ENCODE data around the gene ARMC9.
"Not testable (repeated sequence)": the region's sequence is repeated elsewhere in the genome, so short reads cannot be mapped to it uniquely, and the experiment has no call there.

The ARMC9 gene

GRCh38 chr2:231184319-231184718 lies 14.1 kb upstream of the ARMC9 start:
- DNase-seq: no peak

DNA sequence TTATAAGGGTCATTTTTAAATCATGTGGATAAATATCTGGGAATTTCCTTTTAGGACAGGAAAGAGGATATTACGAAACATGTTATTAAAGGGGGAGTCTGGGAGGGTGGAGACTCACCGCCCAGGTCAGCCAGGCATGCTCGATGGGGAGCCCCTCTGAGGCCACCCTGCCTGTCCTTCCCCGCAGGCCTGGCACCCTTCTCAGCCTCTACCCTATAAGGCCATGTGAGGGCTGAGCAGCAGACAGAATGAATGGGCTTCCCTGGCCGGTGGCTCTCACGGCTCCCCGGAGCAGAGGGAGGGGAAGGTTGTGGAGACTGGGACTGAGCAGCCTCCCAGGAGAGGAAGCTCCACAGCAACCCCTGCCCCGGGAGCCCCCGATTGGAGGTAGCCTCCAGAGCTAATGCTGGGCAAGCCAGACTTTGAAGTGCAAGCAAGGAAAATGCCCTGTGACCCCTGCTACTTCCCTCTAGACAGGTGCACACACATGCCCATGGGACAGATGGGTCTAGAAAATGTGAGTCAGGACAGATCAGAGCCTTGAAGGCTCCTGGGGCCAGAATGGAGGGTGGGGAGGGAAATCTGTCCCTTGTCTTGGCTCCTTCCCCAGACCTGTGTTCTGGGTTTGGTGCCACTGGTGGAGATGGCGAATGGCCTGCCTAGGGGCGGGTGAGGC lies 13.2 kb upstream of the ARMC9 start:
- no peak for DNase-seq

GRCh38 chr2:231185886-231186285 lies 12.5 kb upstream of the ARMC9 start:
- DNase-seq: no peak

- no peak for DNase-seq
Observed at GRCh38 chr2:231186325-231186724, 12.1 kb upstream of the ARMC9 start.

DNA sequence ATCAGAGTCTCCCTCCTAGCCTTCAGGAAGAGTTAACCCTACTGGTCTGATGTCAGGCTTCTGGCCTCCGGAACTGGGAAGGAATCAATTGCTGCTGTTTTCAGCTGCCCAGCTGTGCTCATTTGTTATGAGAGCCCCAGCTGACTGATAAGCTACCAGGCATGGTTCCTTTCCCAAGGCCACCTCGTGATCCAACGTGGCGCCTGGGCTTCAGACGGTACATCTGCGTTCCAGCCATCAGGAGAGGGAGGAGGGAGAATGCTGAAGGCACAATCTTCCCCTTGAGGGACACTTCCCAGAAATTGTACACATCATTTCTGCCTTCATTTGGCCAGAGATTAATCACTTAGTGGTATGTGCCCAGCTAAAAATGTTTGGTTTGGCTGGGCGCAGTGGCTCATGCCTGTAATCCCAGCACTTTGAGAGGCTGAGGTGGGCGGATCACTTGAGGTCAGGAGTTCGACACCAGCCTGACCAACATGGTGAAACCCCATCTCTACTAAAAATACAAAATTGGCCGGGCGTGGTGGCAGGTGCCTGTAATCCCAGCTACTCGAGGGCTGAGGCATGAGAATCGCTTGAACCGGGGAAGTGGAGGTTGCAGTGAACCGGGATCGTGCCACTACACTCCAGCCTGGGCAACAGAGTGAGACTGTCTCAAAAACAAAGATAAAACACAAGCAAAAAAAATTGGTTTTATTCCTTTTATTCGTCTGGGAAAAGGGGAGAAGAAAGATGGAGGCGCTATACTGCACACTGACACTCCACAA lies 10.5 kb upstream of the ARMC9 start:
- peak; percentile 46 for DNase-seq

- DNase-seq: no peak
Observed at GRCh38 chr2:231188506-231189170, 9.8 kb upstream of the ARMC9 start.

GRCh38 chr2:231189171-231189530 lies 9.3 kb upstream of the ARMC9 start:
- no peak for DNase-seq

- peak; percentile 35 for DNase-seq
Observed at GRCh38 chr2:231189571-231190495, 8.6 kb upstream of the ARMC9 start.

GRCh38 chr2:231190531-231191197 lies 7.8 kb upstream of the ARMC9 start:
- DNase-seq: peak; percentile 69

DNA sequence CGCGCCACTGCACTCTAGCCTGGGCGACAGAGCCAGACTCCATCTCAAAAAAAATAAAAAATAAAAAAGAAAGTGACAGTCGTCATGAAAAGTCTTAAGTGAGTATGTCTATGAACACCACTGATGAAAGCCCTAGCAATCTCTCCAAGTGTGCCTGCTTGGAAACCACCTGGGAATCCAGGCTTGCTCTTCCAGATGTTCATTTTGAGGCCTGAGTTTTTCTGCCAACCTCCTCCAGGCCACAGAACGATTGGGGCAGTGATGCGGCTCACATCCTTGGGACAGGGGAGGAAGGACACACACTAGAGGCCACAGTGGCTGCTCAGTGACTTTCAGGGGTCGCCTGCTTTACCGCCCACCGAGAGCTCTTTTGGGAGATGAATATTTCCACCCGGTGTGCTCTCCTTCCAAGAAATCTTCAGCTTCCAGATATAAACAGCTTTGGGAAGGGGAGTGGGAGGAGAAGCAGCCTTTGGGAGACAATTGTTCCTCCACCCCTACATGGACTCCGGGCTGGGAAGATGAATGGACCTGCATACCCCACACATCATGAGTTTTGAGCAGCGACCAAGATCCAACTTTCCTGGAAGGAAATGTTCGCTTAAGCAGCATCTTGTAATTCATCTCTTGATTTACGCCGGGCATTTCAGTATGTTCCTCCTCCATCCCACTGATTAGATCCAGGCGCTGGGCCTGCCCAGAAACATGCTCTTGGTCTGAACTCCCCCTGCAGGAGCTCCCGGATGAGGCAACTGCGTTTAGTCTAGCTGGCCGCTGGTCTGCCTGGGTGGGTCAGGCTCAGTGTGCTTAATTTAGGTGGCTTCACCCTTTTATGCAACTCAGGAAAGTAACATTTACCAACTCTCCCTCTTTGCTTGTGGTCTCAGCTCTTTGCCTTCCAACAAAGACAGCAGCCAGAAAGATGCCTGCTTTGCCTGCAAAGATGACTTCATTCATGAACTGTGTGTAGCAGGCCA lies 6.2 kb upstream of the ARMC9 start:
- peak; percentile 94 for DNase-seq

DNA sequence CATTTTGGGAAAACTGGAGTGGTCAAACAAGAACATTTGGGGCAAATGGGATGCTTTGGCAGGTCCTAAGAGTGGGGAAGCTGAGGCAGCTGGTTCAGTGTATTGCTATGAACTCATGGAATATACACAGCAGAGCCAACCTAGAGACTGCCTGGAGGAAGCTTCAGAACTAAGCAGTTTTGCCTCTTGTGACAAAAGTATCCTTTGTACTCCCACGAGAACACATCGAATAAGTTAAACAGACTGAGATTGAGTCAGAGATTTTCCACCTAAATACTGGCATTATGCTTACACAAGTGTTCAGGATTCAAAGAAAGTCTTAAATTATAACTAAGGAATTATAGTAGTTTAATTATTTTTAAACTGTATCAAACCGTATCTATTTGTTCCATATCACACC lies 5.2 kb upstream of the ARMC9 start:
- no peak for DNase-seq

GRCh38 chr2:231196592-231196991 lies 1.8 kb upstream of the ARMC9 start:
- no peak for DNase-seq

DNA sequence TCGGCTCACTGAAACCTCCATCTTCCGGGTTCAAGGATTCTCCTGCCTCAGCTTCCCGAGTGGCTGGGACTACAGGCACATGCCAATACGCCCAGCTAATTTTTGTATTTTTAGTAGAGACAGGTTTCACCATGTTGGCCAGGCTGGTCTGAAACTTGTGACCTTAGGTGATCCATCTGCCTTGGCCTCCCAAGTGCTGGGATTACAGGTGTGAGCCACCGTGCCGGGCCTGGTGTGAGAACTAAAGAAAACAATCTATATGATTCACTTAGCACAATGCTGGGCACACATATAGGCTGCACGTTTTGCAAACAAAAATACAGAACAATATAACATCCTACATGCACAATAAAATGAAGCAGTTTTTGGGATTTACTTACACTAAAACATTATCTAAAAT lies 1.2 kb upstream of the ARMC9 start:
- DNase-seq: not testable (repeated sequence)

DNA sequence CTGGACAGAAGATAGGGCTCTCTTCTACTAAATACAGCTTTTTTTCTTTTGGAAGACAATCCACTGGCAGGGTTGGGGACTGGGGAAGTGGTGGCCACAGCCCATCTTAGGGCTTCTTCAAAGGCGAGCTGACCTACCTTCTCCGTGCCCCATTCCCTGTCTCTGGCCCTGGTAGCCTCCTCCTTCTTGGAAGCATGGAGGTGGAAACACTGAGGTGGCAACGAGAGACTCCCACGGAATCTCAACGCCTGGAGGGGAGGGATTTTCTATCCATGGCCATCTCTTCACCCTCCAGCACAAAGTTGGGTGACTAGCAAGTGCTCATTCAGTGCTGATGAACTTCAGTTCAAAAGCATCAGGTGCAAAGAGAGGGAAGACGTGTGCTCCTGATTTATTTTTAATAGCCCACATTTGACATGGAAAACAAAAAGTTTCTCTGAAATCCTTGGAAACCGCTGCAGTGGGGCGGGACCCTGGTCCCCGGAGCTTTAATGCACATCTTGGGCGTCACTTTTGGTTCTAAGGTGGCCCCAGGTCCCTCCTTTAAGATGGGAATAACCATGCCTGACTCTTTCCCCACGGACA lies 633 bp upstream of the ARMC9 start:
- no peak for DNase-seq

DNA sequence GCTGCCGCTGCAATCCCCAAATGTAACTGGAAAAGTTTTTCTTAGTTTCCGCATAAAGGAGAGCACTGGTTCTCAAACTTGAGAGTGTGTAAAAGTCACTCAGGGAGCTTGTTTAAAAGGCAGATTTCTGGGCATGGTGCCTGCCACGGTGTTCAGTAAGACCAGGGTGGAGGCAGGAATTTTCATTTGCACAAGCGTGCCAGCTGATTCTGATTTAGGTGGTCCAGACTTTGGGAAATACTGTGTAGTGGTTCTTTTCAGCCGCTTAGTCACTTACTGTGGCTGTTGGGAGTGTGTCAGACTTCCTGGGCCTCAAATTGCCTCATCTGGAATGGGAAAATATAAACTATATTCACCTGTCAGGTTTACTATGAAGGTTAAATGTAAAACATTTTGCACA lies 788 bp downstream of the ARMC9 start:
- peak; percentile 65 for DNase-seq

GRCh38 chr2:231200805-231201474 lies 2.5 kb downstream of the ARMC9 start:
- DNase-seq: peak; percentile 77

- no peak for DNase-seq
Observed at GRCh38 chr2:231201475-231201814, 3.0 kb downstream of the ARMC9 start.

DNA sequence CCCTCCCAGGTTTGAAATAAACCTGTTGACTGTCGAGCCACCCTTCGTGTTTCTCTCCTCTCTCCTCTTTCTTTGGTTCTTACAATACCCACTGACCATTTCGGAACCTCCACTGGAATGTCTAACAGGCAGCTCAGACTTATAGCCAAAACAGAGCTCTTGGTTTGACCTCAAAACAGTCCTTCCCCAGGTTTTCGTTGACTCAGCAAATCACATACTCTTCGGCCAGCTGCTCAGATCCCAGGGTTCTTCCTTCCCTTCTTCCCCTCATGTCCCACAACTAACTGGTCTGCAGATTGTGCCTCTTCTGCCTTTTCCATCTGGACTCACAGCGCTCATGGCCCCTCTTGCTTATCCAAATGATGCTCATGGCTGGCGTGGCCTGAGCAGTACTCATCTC lies 4.7 kb downstream of the ARMC9 start:
- DNase-seq: no peak

DNA sequence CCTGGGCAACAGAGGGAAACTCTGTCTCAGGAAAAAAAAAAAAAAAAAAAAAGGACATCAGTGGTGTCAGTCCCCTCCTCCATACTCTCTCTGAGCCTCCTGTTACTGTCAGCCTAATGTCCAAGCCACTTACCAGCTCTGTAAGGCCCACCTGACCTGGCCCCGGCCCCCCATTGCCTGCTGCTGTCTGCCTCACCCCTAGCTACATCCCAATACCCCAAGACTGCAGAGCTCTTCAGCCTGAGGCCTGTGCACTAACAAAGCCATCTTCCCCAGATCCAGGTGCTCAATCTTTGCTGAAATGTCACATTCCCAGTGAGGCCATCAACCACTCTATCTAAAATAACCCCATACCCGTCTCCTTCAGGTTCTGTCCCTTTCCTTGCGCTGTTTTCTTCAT lies 5.7 kb downstream of the ARMC9 start:
- no peak for DNase-seq

DNA sequence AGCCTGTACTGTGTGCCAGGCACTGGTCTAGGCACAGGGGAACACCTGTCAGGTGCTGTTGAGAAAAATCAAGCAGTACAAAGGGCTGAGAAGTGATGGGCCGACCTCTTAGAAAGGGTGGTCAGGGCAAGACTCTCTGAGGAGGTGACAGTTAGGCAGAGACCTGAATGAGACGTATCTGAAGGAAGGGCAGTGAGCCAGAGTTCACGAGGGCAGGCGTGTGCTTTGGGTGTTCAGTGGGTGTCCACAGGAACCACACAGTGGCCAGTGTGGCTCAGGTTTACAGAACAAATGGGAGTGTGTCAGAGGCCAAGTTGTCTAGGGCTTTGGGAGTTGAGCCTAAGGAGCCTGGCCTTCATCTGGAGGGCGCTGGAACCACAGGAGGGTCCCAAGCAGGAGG lies 6.2 kb downstream of the ARMC9 start:
- no peak for DNase-seq

Measured in fibroblast of upper back skin (primary cell).